HEK293T (cell line): Measurements from ENCODE around the gene GRIP1.

ENCODE experiments used
- BHLHE40 ChIP-seq: fragments of 450-650 bp; IDR thresholded peaks from 2 replicates; pipeline ENCODE4 v1.6.1; 2016; ENCODE audit warnings: mild to moderate bottlenecking, moderate library complexity, borderline replicate concordance
- ELF4 ChIP-seq: fragments of 450-650 bp; IDR thresholded peaks from 2 replicates; pipeline ENCODE4 v1.6.1; 2017; ENCODE audit warnings: antibody characterized with exemption
- FOXK2 ChIP-seq: fragments of 450-650 bp; IDR thresholded peaks from 2 replicates; pipeline ENCODE4 v1.6.1; 2016; ENCODE audit warnings: mild to moderate bottlenecking
- FOXM1 ChIP-seq: fragments of 450-650 bp; IDR thresholded peaks from 2 replicates; pipeline ENCODE4 v1.6.1; 2017; ENCODE audit warnings: mild to moderate bottlenecking, borderline replicate concordance
- HDGF ChIP-seq: fragments of 450-650 bp; IDR thresholded peaks from 2 replicates; pipeline ENCODE4 v1.6.1; 2017; ENCODE audit warnings: antibody characterized with exemption, borderline replicate concordance
- L3MBTL2 ChIP-seq: fragments of 450-650 bp; conservative IDR thresholded peaks from 2 replicates; pipeline ENCODE4 v1.6.1; 2016; ENCODE audit warnings: mild to moderate bottlenecking
- NFRKB ChIP-seq: fragments of 450-650 bp; IDR thresholded peaks from 2 replicates; pipeline ENCODE4 v1.6.1; 2016; ENCODE audit warnings: mild to moderate bottlenecking, moderate library complexity
- SP1 ChIP-seq: fragments of 450-650 bp; IDR thresholded peaks from 2 replicates; pipeline ENCODE4 v1.6.1; 2017
- SUZ12 ChIP-seq: fragments of 450-650 bp; IDR thresholded peaks from 2 replicates; pipeline ENCODE4 v1.6.1; 2016; ENCODE audit warnings: mild to moderate bottlenecking
- TARDBP ChIP-seq: fragments of 450-650 bp; IDR thresholded peaks from 2 replicates; pipeline ENCODE4 v1.6.1; 2016
- ZNF384 ChIP-seq: fragments of 450-650 bp; IDR thresholded peaks from 2 replicates; pipeline ENCODE4 v1.6.1; 2016

DNA sequence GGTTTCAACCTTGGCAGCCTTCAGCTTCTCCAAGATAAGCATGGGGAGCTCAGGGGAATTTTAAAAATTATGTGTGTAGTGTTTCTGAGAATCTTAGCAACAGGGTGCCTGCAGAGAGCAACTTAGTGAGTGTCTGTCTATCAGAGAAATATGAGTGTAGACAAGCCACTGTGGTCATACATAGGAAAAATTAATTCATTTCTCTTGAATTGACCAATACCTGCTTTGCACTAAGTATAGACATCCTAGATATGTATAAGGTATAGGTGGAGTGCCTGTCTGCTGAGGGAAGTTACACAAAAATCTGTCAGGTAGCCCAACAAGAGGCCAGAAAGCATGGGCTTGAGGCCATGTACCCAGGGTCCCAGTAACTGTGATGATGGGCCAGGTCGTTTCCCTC is 355.9 kb downstream of the GRIP1 start:
- TF ChIP-seq TARDBP (no peak), BHLHE40 (no peak), SP1 (no peak), ELF4 (no peak), FOXM1 (no peak), HDGF (no peak), SUZ12 (no peak), ZNF384 (no peak), L3MBTL2 (no peak), NFRKB (no peak), FOXK2 (no peak)
